ENCODE data around the gene CYSLTR2. TPM values are rescaled to one million over a fixed set of nuclear protein-coding genes. Genes with fewer than 3 reads are reported as not detected.

The CYSLTR2 gene
- polyA plus RNA-seq, 1 donor from 2014 or later: 0.19 TPM

DNA sequence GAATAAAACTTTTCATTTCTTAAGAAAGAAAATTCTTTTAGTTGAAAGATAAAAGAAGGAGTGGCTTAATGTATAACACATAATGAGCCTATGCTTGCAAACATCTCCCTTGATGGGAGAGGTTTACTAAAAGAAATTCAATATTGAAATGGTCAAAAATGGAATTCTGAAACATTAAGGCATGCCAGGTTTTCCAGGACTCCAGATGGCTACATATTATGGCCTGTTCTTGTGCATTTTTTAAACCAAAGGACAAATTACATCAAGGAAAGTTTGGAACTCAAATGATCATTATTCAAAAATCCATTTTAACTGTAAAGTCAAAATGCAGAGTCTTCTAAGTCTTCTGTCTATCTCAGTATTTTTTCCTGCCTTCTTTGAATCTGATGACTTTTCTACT is 19.1 kb upstream of the CYSLTR2 start:
- Histone ChIP-seq H3K36me3 (ENCODE audit: insufficient read depth, low read length) (no peaks in the 10 kb centered on the region), H3K9ac (ENCODE audit: low read length) (no peak overlapping the region), H3K27ac (ENCODE audit: low read length) (no peak overlapping the region), H3K9me2 (ENCODE audit: insufficient read depth, low read length) (no peaks in the 10 kb centered on the region), H2AFZ (ENCODE audit: low read depth, low read length) (no peak overlapping the region), H3K4me3 (ENCODE audit: low read length) (no peak overlapping the region), H3K79me2 (replicated peaks; ENCODE audit: insufficient read depth, low read length) (no peaks in the 10 kb centered on the region), H3K27me3 (ENCODE audit: insufficient read depth, low read depth, low read length) (no peaks in the 10 kb centered on the region), H4K20me1 (ENCODE audit: insufficient read depth) (no peaks in the 10 kb centered on the region), H3F3A (ENCODE audit: insufficient read depth, low read length, poor library complexity, severe bottlenecking) (no peaks in the 10 kb centered on the region), H3K9me3 (ENCODE audit: low read length) (no peaks in the 10 kb centered on the region), H3K4me2 (ENCODE audit: low read length) (no peak overlapping the region)
- TF ChIP-seq MXI1 (conservative IDR thresholded peaks at IDR 0.05; ENCODE audit: poor library complexity, severe bottlenecking): no peak
- TF ChIP-seq TAF1 (IDR thresholded peaks at IDR 0.05; ENCODE audit: low read depth): no peak
- TF ChIP-seq RAD21 (conservative IDR thresholded peaks at IDR 0.05): no peak
- TF ChIP-seq EZH2 (IDR thresholded peaks at IDR 0.05; ENCODE audit: borderline replicate concordance, insufficient read depth, low read length, poor library complexity, severe bottlenecking): no peak
- TF ChIP-seq EP300 (conservative IDR thresholded peaks at IDR 0.05; ENCODE audit: poor library complexity, severe bottlenecking): no peak
- TF ChIP-seq, protein P1, sequence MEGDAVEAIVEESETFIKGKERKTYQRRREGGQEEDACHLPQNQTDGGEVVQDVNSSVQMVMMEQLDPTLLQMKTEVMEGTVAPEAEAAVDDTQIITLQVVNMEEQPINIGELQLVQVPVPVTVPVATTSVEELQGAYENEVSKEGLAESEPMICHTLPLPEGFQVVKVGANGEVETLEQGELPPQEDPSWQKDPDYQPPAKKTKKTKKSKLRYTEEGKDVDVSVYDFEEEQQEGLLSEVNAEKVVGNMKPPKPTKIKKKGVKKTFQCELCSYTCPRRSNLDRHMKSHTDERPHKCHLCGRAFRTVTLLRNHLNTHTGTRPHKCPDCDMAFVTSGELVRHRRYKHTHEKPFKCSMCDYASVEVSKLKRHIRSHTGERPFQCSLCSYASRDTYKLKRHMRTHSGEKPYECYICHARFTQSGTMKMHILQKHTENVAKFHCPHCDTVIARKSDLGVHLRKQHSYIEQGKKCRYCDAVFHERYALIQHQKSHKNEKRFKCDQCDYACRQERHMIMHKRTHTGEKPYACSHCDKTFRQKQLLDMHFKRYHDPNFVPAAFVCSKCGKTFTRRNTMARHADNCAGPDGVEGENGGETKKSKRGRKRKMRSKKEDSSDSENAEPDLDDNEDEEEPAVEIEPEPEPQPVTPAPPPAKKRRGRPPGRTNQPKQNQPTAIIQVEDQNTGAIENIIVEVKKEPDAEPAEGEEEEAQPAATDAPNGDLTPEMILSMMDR (IDR thresholded peaks at IDR 0.05; ENCODE audit: poor library complexity, severe bottlenecking): no peak
- TF ChIP-seq, protein P2, sequence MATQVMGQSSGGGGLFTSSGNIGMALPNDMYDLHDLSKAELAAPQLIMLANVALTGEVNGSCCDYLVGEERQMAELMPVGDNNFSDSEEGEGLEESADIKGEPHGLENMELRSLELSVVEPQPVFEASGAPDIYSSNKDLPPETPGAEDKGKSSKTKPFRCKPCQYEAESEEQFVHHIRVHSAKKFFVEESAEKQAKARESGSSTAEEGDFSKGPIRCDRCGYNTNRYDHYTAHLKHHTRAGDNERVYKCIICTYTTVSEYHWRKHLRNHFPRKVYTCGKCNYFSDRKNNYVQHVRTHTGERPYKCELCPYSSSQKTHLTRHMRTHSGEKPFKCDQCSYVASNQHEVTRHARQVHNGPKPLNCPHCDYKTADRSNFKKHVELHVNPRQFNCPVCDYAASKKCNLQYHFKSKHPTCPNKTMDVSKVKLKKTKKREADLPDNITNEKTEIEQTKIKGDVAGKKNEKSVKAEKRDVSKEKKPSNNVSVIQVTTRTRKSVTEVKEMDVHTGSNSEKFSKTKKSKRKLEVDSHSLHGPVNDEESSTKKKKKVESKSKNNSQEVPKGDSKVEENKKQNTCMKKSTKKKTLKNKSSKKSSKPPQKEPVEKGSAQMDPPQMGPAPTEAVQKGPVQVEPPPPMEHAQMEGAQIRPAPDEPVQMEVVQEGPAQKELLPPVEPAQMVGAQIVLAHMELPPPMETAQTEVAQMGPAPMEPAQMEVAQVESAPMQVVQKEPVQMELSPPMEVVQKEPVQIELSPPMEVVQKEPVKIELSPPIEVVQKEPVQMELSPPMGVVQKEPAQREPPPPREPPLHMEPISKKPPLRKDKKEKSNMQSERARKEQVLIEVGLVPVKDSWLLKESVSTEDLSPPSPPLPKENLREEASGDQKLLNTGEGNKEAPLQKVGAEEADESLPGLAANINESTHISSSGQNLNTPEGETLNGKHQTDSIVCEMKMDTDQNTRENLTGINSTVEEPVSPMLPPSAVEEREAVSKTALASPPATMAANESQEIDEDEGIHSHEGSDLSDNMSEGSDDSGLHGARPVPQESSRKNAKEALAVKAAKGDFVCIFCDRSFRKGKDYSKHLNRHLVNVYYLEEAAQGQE (IDR thresholded peaks at IDR 0.05; ENCODE audit: borderline replicate concordance): no peak
- no peak for TF ChIP-seq SMC3 (conservative IDR thresholded peaks at IDR 0.05; ENCODE audit: poor library complexity)
- no peak for TF ChIP-seq POLR2AphosphoS5 (IDR thresholded peaks at IDR 0.05)

DNA sequence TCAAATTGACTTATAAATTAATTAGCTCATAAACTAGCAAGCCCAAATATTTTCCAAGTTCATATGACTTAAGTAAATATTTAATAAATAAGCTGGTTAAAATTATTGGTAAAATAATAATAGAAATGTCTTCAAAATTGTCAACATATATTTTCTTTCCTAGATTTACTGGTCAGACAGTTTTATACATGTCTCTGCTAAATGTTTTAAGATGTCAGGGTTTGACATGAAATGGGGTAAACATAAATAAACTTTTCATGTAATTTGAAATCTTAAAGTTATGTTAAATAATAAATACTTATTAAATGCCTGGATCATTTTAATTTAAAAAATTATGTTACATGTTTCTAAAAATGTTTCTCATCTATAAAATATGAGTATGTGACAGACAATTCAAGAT is 18.3 kb upstream of the CYSLTR2 start:
- Histone ChIP-seq H3K9me3 (ENCODE audit: low read length) (no peaks in the 10 kb centered on the region), H3K79me2 (replicated peaks; ENCODE audit: insufficient read depth, low read length) (no peaks in the 10 kb centered on the region), H3K4me3 (ENCODE audit: low read length) (no peak overlapping the region), H3K27me3 (ENCODE audit: insufficient read depth, low read depth, low read length) (no peaks in the 10 kb centered on the region), H3K36me3 (ENCODE audit: insufficient read depth, low read length) (no peaks in the 10 kb centered on the region), H3K4me2 (ENCODE audit: low read length) (no peak overlapping the region), H3F3A (ENCODE audit: insufficient read depth, low read length, poor library complexity, severe bottlenecking) (no peaks in the 10 kb centered on the region), H4K20me1 (ENCODE audit: insufficient read depth) (no peaks in the 10 kb centered on the region), H3K9me2 (ENCODE audit: insufficient read depth, low read length) (no peaks in the 10 kb centered on the region), H3K27ac (ENCODE audit: low read length) (no peak overlapping the region), H3K9ac (ENCODE audit: low read length) (no peak overlapping the region), H2AFZ (ENCODE audit: low read depth, low read length) (no peak overlapping the region)
- TF ChIP-seq, protein P1 (IDR thresholded peaks at IDR 0.05; ENCODE audit: poor library complexity, severe bottlenecking): no peak
- TF ChIP-seq MXI1 (conservative IDR thresholded peaks at IDR 0.05; ENCODE audit: poor library complexity, severe bottlenecking) (no peak), EZH2 (IDR thresholded peaks at IDR 0.05; ENCODE audit: borderline replicate concordance, insufficient read depth, low read length, poor library complexity, severe bottlenecking) (no peak), EP300 (conservative IDR thresholded peaks at IDR 0.05; ENCODE audit: poor library complexity, severe bottlenecking) (no peak), SMC3 (conservative IDR thresholded peaks at IDR 0.05; ENCODE audit: poor library complexity) (no peak), TAF1 (IDR thresholded peaks at IDR 0.05; ENCODE audit: low read depth) (no peak)
- TF ChIP-seq, protein P2 (IDR thresholded peaks at IDR 0.05; ENCODE audit: borderline replicate concordance): no peak

Measured in neural cell (in vitro differentiated cells).